Stimulated activated naive CD8-positive, alpha-beta T cell treated with anti-CD3 and anti-CD28 coated beads, Interleukin-15, Interleukin-2, amounts not matched to agents 100 U/mL and 50 U/mL, for 24 hours (primary cell): ENCODE data around the gene SYT1.
A peak's percentile ranks its signal among the peaks of the same experiment; 100 is the strongest.
"Not testable (repeated sequence)": the region's sequence is repeated elsewhere in the genome, so short reads cannot be mapped to it uniquely, and the experiment has no call there.

ENCODE experiments used
- ATAC-seq: fragments of 150-1000 bp; cut with Tn5 transposase; one replicate; pipeline ENCODE4 v1.10.0; 2021
- DNase-seq: peaks from one replicate; pipeline ENCODE4 v3.0.0; 2021

The SYT1 gene

DNA sequence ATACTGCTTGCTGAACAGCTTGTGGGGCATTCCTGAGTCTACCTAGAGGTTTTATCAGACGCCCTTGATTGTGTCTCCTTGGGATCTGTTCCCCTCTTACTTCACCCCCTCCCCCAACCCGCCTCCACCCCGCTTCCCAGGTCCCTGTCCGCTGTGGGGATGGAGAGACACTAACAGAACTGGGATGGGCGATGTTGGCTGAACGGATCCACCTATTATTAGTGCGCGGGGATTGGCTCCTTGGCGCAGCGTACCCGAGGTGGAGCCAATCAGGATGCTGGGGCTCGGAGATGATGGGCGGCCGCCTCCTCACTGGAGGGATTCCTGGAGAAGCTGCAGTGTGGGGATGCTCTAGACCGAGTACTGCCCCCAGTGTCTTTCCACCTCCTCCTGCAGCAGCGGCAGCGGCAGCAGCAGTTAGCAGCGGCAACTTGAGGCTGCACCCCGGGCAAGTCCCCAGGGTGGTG lies at the start of gene SYT1:
TSS of gene SYT1 (plus strand) at position 372 of the 467 bp plus-strand sequence.
- peak; percentile 2 for DNase-seq
- ATAC-seq, result no peak

DNA sequence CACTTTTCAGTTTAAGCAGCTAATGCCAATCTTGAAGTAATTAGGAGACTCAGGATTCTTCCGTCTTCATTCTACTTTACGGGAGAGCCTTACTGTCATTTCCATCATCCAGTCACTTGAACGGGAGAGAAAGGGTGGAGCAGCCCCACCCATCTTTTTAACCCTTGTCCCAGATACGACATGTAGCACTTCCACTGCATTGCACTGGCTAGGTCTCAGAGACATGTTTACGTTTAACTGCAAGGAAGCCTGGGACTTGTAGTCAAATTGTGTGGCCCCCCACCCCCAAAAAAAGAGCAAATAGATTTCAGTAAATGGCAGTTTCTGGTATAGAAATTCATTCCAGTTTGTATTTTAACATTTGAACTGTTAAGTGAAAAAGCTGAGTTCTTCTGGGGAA lies 46.1 kb upstream of the SYT1 start:
- no peak for ATAC-seq
- no peak for DNase-seq

DNA sequence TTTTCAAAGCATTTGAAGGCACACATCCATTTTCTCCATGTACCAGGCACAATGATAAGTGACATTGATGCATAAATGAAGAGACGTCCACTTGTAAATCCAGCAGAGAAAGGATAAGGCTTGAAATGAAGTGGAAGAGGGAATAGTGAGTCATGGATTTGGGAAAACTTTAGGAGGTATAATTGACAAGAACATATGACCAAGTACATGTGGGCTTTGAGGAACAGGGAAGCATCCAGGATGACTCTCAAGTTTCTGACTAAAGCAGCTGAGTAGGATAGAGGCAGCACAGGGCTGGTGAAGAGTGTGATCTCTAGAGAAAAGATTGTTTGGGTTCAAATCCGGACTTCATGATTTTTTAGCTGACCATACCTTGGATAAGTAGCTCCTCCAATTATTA lies 43.6 kb upstream of the SYT1 start:
- ATAC-seq (no peak), DNase-seq (no peak)

GRCh38 chr12:78824918-78825317 lies 39.7 kb upstream of the SYT1 start:
- ATAC-seq (no peak), DNase-seq (no peak)

GRCh38 chr12:78829690-78830089 lies 34.9 kb upstream of the SYT1 start:
- DNase-seq (no peak), ATAC-seq (no peak)

- DNase-seq (no peak), ATAC-seq (no peak)
These were observed 29.1 kb upstream of the SYT1 start for GRCh38 chr12:78835493-78835892.

DNA sequence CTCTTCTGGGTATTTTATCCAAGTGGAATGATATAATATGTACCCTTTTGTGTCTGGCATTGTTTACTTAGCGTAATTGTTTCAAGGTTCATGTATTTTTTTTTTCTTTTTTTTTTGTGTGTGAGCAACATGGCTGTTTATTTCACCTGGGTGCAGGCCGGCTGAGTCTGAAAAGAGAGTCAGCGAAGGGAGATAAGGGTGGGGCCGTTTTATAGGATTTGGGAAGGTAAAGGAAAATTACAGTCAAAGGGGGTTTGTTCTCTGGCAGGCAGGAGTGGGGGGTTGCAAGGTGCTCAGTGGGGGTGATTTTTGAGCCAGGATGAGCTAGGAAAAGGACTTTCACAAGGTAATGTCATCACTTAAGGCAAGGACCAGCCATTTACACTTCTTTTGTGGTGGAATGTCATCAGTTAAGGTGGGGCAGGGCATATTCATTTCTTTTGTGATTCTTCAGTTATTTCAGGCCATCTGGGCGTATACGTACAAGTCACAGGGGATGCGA lies 24.0 kb upstream of the SYT1 start:
- DNase-seq, ATAC-seq: not testable (repeated sequence)

- no peak for ATAC-seq
- no peak for DNase-seq
These were observed 11.3 kb upstream of the SYT1 start for GRCh38 chr12:78853231-78853630.

DNA sequence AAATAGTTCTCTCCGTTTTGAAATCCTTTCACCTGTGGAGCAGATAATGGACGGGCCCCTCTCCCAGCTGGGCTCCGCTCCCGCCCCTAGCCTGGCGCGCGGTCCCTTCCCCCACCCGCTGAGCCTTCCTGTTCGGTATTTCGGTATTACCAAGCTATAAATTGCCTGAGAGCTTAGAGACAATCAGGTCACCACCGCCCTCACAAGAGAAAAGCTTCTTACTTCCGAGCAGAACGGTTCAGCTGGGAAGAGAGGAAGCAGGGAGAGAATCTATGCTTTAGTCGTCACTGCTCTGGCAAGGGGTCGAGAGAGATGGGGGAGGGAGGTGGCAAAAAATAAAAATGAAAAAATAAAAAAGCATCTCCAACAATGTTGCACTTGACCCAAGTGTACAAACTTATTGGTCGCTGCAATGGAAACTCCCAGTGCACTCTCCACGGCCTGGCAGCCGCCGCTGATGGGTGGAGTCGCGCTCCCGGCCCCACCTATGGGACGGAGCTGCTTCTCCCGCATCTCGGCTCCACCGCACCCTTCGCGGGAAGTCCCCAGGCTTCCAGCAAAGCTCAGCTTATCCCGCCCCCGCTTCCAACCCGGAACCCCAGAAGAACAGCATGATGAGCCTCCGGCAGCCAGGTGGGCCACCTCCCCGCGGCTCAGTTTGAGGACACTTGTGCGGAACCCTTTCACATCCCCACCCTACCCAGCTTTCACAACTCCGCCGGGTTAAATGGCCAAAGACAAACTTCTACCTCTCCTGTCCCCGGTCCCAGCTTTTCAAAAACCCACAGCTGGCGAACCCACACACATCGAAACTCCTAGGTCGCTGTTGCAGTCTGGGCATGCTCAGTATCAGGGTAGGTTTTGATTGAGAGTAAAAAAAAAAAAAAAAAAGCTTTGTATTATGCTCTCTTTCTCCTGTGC lies 832 bp upstream of the SYT1 start:
- DNase-seq (peak; percentile 4), ATAC-seq (no peak)

- DNase-seq (no peak), ATAC-seq (no peak)
These were observed 393 bp downstream of the SYT1 start for GRCh38 chr12:78864870-78865463.

GRCh38 chr12:78865516-78865915 lies 942 bp downstream of the SYT1 start:
- ATAC-seq (no peak), DNase-seq (no peak)

DNA sequence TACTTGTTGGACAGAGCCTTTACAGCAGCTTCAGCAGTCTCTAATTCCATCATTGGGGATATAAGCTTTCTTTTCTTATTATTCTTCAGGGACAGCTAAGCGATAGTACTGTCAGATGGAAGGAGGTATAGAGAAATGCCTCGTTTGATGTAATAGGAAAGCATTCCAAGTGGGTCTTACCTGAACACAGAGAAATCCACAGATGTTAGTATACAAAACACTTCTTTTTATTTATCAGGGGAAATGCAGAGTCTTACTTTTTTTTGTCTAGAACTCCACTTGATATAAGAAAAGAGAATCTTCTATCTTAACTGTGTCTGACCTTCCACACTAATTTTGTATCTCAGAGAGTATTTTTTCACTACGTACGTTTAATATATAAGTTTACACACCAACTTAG lies 1.9 kb downstream of the SYT1 start:
- DNase-seq (no peak), ATAC-seq (no peak)

- ATAC-seq (no peak), DNase-seq (no peak)
These were observed 6.0 kb downstream of the SYT1 start for GRCh38 chr12:78870539-78870938.

DNA sequence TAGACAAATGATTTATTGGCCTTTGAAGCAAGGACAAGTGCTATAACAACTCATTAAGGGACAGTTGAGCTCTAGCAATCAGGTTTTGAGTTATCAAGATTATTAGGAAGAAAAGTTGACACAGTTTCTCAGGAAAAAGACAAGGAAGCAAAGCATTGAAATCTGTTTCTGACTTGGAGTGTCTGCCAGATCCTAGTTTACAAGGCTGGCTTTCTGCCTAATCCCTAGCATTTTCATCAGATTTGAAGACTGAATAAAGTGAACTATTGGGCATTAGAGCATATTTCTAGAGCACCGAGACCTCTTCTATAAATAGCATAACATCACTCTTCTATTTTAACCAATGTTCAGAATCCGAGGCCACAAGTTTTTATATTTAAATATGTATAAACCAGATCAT lies 7.0 kb downstream of the SYT1 start:
- ATAC-seq, result no peak
- DNase-seq, result no peak

DNA sequence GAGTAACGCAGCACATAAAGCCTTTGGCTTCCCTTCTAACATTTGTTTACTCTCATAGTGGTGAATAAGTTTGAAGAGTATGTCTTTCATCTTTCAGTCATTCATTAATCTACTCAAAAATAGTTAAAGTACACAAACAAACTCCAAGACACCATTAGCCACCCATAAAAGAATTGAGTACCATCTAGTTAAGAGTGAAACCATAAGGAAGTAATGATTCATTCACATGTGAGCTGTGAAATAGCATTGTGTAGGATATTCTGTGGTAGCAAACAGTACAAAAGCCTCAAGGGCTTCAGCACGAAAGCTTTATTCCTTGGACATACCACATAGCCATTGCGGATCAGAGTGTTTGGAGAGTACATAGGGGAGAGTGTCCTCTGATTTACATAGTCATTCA lies 13.9 kb downstream of the SYT1 start:
- no peak for DNase-seq
- ATAC-seq, result no peak

GRCh38 chr12:78878866-78879265 lies 14.3 kb downstream of the SYT1 start:
- ATAC-seq (no peak), DNase-seq (no peak)

DNA sequence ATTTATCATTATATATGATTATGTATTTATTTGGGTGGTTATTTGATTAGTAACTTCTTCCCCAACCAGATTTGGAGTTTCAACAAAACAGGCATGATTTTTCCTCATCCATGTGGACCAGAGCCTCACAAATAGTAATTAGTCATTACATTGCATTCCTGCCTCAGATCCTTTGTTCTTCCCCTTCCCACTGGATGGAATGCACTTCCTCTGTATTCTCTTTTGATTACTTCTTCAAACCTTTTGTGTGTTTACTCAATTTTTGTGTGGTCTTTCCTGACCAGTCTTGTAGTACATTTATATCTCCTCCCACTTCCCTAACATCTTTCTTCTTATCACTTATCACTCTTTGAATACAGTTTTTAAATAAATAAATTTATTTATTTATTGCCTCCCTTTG lies 15.5 kb downstream of the SYT1 start:
- no peak for ATAC-seq
- no peak for DNase-seq

- ATAC-seq, result no peak
- no peak for DNase-seq
These were observed 17.1 kb downstream of the SYT1 start for GRCh38 chr12:78881685-78882084.

DNA sequence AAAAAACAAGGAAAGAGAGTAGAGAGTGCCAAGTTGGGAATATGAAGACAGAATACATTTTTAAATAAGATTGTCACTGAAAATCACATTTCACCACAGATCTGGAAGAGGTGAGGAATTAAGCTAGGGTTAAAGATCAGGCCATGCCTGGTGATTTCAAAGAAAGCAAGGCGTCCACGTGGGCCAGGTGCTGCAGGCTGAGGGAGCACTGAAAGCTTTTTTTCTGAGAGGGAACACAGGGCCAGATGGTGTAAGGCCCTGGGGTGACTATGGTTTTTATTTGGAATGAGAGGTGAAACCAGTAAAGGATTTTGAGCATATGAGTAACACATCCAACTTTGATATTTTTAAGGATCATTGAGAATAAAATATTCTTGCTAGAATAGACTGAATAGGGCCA lies 20.9 kb downstream of the SYT1 start:
- DNase-seq (no peak), ATAC-seq (no peak)

DNA sequence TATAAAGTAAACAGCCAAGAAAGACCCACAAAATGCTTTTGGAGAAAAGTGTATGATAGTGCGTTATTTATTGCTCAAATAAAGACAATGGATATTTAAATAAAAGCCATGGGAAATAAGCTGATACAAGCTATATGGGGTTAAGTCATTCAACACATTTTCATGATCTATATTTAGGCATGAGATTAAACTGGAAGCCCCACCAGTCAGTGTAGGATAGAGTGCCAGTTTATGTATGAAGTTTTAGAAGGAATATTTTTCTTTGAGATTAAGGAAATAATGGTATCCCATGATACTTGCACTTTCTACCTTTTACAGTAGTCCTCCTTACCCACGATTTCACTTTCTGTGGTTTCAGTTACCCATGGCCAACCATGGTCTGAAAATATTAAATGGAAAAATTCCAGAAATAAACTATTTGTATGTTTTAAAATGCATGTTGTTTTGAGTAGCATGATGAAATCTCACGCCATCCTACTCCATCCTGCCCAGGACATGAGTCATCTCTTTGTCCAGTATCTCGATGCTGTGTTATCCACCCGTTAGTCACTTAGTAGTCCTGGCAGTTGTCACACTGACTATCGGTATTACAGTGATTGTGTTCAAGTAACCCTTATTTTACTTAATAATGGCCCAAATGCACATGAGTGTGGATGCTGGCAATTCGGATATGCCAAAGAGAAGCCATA lies 22.3 kb downstream of the SYT1 start:
- DNase-seq, result no peak
- ATAC-seq, result no peak

DNA sequence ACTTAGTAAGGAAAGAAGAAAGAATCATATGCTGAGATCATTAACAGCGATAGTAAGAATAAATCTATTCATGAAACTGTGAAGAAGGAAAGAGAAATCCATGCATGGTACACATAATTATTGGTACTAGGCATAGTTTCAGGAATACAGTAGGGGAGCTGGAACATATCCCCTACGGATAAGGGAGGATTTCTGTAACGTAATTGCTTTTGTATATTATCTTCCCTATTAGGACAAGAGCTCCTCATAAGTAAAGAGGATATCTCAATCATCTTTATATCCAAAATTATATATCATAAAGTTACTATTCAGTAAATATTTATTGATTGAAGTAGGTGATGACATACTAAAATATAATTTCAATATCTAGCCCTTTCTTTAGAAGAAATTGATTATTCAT lies 22.9 kb downstream of the SYT1 start:
- no peak for ATAC-seq
- DNase-seq, result no peak

DNA sequence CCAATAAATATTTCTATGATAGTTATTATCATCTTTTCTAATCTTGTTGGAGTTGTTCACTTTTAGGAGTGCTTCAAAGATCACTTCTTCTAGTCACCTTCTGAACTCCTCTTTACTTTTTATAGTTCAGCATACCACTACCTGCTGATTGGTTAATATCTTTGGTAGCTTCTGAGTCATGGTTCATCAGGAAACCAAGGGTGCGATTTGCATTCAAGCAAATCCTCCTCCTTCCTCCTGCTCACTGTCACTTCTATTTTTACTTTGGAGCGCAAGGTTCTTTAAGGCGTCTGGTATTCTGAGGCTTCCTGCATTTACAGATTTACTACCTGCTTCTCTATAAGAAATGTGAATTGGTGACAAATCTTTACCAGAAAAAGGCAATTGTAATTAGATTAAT lies 24.0 kb downstream of the SYT1 start:
- no peak for DNase-seq
- no peak for ATAC-seq
